Inflammatory macrophage treated with lipopolysaccharide for 4 hours (primary cell): ENCODE results near the gene GNAQ.
"Not testable (repeated sequence)": the region's sequence is repeated elsewhere in the genome, so short reads cannot be mapped to it uniquely, and the experiment has no call there.

Experiments
- DNase-seq: peaks from one replicate; pipeline ENCODE4 v3.0.0-alpha.2; 2020

The GNAQ gene

DNA sequence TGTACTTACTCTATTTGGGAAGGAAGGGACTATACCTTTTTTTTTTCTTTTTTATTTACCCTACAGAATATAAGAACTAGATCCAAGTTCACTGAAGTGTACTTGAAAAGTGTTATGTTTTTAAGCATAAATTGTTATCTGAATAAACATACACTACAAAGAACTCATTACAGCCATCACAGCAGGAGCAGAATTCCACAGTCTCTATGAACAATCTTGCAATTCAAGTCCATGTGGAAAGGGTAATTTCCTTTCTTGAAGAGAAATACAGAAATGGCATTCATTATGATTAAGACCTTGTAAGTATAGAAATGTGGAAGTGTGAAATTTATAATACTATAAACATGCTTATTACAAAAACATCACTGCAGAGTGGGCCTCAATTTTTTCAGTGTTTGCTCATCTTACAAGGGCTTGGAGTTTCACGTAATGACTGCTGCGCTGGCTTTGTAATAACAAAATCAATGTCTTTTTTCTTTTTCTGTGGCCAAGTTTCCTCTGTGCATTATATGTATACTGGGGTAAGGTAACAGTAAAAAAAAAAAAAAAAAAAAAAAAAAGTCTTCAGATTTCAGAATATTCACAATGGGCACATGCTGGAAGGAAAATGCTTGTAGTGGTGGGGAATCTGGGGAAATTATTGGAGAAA is 306.4 kb downstream of the GNAQ start:
- DNase-seq, result no peak

- not testable (repeated sequence) for DNase-seq
Measured at GRCh38 chr9:77721156-77721555, 310.5 kb downstream of the GNAQ start.

DNA sequence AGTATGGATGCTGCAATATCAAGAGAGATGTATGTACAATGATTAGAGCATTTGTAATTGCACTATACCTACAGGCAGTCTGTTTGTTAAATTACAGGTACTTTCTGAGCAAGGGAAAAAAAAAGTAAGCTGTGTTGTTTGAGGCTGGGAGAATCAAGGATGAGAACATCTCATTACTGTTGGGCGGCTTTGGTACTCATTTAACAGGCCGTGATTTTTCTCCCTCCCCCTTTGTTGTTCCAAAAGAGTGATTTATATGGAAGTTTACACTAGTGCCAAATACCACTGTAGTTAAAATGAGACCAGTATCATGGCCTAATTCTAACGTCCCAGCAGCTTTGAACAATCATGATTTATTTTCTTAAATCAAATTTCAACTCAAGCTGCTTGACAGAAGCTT is 312.3 kb downstream of the GNAQ start:
- DNase-seq, result no peak

- DNase-seq, result not testable (repeated sequence)
Measured at GRCh38 chr9:77718298-77718640, 313.3 kb downstream of the GNAQ start.

DNA sequence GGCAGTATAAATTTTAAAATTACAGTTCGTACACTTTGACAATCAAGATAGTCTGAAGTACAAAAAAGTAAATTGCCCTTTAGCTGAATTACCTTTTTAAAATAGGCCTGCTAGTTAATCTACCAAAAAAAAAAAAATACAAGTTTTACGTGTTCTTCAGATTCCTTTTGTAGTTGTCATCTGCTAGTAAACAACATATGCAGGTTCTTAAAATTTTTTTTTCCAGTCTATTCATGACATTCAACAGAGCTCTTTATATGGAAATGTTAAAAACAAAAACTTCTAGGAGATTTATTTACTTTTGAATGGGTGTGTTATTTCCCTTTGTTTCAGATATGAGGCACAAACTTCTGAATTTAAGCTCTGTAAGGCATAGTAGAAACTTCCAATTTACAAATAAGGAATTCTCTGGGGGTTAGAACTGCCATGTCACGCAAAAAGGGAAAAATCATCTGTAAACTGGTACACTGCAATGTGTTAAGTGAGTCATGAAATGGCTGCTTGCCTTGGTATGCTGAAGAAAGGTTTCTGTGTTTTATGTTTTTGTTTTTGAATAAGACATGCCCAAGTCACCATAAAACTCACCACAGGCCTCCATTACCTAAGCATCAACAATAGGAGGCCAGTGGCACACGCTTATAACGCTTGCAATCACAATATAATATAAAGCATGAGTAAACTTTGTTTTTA is 313.9 kb downstream of the GNAQ start:
- not testable (repeated sequence) for DNase-seq

DNA sequence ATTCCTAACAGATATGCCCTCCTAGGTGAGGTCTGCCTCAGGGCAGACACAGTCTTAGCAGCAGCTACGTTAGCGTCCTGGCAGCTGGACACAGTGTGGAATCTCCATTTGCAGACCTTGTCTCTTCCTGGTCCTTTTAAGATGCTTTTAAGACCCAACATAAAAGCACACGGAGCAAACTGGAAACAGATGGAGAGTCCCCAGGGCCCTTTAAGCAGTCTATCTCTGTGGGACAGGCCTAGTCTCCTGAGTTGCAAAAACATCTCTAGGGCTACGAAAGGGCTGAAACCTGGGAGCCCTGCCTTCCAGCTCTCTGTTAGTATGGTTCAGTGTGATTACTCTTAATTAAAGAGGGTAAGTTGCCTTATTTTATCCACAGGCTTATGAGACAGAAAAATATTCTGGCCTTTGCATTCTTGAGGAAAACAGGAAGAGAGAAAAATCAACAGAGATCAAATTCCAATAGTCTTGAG is 317.5 kb downstream of the GNAQ start:
- no peak for DNase-seq

- DNase-seq, result no peak
Measured at GRCh38 chr9:77712533-77713130, 319.0 kb downstream of the GNAQ start.

- DNase-seq, result no peak
Measured at GRCh38 chr9:77710965-77711648, 320.5 kb downstream of the GNAQ start.

DNA sequence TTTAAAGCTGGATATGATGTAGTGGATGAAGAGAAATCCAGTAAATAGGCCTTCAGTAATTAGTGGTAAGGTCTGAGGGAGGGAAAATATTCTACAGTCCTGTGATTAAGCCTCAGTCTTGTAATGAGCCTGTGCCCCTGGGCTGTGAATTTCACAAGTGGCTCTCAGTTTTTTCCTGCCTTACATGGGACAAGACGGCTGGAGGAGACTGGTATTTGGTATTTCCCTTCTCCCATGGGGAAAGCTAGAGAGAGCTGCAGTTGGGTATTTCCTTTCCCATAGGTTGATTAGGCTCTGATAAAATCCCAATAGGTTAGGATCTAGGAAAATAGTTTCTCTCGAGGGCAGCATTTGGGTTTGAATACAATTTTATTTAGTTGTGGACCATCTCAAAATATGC is 321.3 kb downstream of the GNAQ start:
- DNase-seq, result peak; percentile 36

DNA sequence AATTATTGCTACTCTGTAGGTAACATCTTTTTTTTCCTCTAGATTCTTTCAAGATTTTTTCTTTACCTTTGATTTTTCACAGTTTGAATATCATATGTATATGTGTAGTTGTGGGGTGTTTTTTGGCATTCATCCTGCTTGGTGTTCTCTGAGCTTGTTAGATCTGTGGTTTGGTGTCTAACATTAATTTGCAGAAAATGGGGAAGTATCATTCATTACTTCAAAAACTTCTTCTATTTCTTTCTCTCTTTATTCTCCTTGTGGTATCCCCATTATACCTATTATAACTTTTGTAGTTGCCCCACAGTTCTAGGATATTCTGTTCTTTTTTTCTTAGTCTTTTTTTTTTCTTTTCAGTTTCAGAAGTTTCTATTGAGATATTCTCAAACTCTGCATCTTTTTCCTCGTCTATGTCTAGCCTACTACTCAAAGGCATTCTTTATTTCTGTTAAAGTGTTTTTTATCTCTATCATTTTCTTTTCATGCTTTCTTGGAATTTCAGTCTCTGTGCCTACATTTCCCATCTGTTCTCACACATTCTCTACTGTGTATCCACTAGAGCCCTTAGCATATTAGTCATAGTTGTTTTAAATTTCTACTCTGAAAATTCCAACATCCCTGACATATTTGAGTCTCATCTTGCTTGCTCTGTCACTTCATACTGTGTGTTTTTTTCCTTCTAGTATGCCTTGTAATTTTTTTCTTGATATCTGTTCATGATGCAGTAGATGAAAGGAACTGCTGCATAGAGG is 323.4 kb downstream of the GNAQ start:
- DNase-seq, result no peak

DNA sequence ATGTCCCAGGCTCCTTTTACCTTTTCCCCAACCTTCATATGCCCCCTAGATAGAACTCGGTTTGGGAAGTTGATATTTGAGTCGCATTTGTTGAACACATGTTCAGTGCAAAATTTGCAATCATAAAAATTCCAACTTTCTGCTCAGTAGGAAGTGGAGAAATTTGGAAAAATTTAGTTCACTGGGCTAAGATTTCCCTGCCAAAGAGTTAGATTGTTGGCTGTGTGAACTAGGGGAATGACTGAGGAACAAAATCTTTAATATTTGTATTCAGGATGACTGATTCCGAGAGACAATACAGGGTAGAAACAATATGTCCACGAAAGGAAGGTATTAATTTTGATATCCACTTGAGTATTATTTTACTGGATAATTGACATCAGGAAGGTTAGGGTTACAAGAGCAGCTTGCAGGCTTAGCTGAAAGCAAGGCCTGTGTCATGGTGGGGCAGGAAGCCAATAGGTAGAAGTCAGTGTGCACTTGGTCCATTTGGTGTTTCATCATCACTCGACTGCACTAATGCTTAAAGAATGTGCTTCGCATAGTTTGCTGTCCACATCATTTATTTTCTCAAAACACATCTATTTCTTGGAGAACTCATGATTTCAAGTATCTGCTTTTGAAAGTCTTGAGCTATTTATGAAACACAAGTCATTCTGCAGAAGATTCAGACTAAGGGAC is 324.1 kb downstream of the GNAQ start:
- no peak for DNase-seq

DNA sequence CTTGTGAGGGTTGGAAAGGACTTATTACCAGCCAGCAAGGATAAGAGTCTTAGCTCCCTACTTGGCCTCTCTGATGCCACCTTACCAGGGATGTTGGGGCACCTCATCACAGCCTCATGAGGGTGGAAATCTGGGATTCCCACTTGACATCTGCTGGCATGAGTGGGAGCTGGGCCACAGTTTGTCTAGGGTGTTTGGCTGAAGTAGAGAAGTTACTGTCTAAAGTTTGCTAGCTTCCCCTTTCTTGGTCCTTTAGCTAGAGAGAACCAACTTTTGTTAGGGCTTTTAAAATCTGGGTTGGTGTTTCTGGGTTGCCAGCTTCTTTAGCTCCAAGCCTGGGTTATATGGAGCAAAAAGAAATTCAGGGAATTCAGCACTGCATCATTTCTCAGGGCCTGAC is 326.0 kb downstream of the GNAQ start:
- peak; percentile 24 for DNase-seq

DNA sequence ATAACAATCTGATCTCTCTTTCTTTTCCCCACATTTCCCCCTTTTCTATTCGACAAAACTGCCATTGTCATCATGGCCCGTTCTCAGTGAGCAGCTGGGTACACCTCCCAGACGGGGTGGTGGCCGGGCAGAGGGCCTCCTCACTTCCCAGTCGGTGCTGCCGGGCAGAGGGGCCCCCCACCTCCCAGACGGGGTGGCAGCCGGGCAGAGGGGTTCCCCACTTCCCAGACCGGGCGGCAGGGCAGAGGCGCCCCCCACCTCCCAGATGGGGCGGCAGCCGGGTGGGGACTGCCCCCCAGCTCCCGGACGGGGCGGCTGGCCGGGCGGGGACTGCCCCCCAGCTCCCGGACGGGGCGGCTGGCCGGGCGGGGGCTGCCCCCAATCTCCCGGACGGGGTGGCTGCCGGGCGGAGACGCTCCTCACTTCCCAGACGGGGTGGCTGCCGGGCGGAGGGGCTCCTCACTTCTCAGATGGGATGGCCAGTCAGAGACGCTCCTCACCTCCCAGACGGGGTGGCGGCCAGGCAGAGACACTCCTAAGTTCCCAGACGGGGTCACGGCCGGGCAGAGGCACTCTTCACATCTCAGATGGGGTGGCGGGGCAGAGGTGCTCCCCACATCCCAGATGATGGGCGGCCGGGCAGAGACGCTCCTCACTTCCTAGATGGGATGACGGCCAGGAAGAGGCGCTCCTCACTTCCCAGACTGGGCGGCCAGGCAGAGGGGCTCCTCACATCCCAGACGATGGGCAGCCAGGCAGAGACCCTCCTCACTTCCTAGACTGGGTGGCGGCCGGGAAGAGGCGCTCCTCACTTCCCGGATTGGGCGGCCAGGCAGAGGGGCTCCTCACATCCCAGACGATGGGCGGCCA is 328.9 kb downstream of the GNAQ start:
- not testable (repeated sequence) for DNase-seq

GRCh38 chr9:77697238-77697984 is 334.2 kb downstream of the GNAQ start:
- DNase-seq, result no peak

- DNase-seq, result not testable (repeated sequence)
Measured at GRCh38 chr9:77690723-77691122, 340.9 kb downstream of the GNAQ start.

- DNase-seq, result peak; percentile 35
Measured at GRCh38 chr9:77690119-77690518, 341.5 kb downstream of the GNAQ start.

DNA sequence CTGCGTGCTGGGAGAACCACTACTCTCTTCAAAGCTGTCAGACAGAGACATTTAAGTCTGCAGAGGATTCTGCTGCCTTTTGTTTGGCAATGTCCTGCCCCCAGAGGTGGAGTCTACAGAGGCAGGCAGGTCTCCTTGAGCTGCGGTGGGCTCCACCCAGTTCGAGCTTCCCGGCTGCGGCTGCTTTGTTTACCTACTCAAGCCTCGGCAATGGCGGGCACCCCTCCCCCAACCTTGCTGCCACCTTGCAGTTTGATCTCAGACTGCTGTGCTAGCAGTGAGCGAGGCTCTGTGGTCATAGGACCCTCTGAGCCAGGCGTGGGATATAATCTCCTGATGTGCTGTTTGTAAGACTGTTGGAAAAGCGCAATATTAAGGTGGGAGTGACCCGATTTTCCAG is 343.9 kb downstream of the GNAQ start:
- not testable (repeated sequence) for DNase-seq

DNA sequence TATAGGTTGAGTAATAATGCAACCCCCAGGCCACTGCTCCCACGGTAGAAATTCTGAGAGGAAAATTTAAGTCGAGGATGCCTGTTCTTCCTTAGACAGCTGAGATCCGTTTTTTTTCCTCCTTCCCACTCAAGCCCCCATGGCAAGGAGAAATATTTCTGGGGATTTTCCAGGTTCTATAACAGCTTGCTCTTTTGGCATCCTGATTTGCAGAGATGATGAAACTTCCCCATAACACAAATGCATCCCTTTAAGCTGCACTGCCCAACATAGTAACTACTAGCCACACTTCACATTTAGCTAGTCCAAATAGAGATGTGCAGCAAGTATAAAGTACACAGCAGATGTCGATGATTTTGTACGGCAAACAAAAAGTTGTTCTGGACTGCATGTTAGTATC is 351.0 kb downstream of the GNAQ start:
- DNase-seq, result peak; percentile 50

GRCh38 chr9:77679661-77680368 is 351.8 kb downstream of the GNAQ start:
- no peak for DNase-seq

- peak; percentile 93 for DNase-seq
Measured at GRCh38 chr9:77679088-77679487, 352.5 kb downstream of the GNAQ start.
